WTC11 (cell line): ENCODE measurements around the gene CEP57. TPM values are rescaled to one million over a fixed set of nuclear protein-coding genes. Genes with fewer than 3 reads are reported as not detected.

Source experiments
- ATAC-seq: fragments of 200-7000 bp; cut with Tn5 transposase; 2 replicates; pipeline ENCODE4 v1.10.0; 2021; ENCODE audit warnings: mild to moderate bottlenecking, moderate library complexity
- CTCF ChIA-PET: fragments of 300-600 bp; sonication (Branson Sonifier 250); formaldehyde crosslinking; loops from one replicate; lab custom pipeline; 2021; ENCODE audit warnings: antibody characterized with exemption; lab: Charles Lee
- POLR2A ChIA-PET: fragments of 350-600 bp; sonication (Branson Sonifier 250); formaldehyde crosslinking; loops from one replicate; lab custom pipeline; 2021; ENCODE audit warnings: antibody characterized with exemption; lab: Charles Lee
- DNase-seq: peaks from one replicate; pipeline ENCODE4 v3.0.0; 2021; ENCODE audit warnings: low spot score
- H3K27ac Mint-ChIP-seq: 2 replicates; pipeline ENCODE4 v1.8.0; 2021; ENCODE audit warnings: mixed read lengths
- H3K27me3 Mint-ChIP-seq: 2 replicates; pipeline ENCODE4 v1.8.0; 2021; ENCODE audit warnings: low read depth, mild to moderate bottlenecking, moderate library complexity, mixed read lengths
- H3K36me3 Mint-ChIP-seq: 2 replicates; pipeline ENCODE4 v1.8.0; 2021; ENCODE audit warnings: mixed read lengths
- H3K4me1 Mint-ChIP-seq: 2 replicates; pipeline ENCODE4 v1.8.0; 2022; ENCODE audit warnings: mixed read lengths
- H3K4me3 Mint-ChIP-seq: 2 replicates; pipeline ENCODE4 v1.8.0; 2021; ENCODE audit warnings: mild to moderate bottlenecking, moderate library complexity, mixed read lengths
- H3K9me3 Mint-ChIP-seq: 2 replicates; pipeline ENCODE4 v1.8.0; 2021; ENCODE audit warnings: mixed read lengths
- ATF6 ChIP-seq: sonication (generic); formaldehyde crosslinking; IDR thresholded peaks from 2 replicates; pipeline ENCODE4 v1.8.1; 2023; ENCODE audit warnings: mild to moderate bottlenecking, missing genetic modification reagents
- CREM ChIP-seq: sonication (generic); formaldehyde crosslinking; IDR thresholded peaks from 2 replicates; pipeline ENCODE4 v1.8.1; 2022; ENCODE audit warnings: mild to moderate bottlenecking, missing genetic modification reagents, moderate library complexity
- CTCF ChIP-seq: fragments of 200-600 bp; IDR thresholded peaks from 2 replicates; pipeline ENCODE4 v1.8.0; 2022; ENCODE audit warnings: antibody characterized with exemption
- ELF4 ChIP-seq: sonication (generic); formaldehyde crosslinking; IDR thresholded peaks from 2 replicates; pipeline ENCODE4 v1.8.1; 2022; ENCODE audit warnings: low read depth, mild to moderate bottlenecking, moderate library complexity, missing genetic modification reagents
- EMX1 ChIP-seq: fragments of 250-450 bp; sonication (Bioruptor Pico); IDR thresholded peaks from 2 replicates; pipeline ENCODE4 v1.8.0; 2021; ENCODE audit warnings: mild to moderate bottlenecking
- GRHL2 ChIP-seq: fragments of 250-450 bp; sonication (Bioruptor Pico); IDR thresholded peaks from 2 replicates; pipeline ENCODE4 v1.8.0; 2022; ENCODE audit warnings: mild to moderate bottlenecking, moderate library complexity; ENCODE audit not compliant: insufficient replicate concordance, severe bottlenecking
- HMGA2 ChIP-seq: fragments of 250-450 bp; sonication (Bioruptor Pico); IDR thresholded peaks from 2 replicates; pipeline ENCODE4 v1.4.0; 2021; ENCODE audit warnings: mild to moderate bottlenecking, moderate library complexity
- KAT7 ChIP-seq: sonication (generic); formaldehyde crosslinking; IDR thresholded peaks from 2 replicates; pipeline ENCODE4 v1.8.1; 2023; ENCODE audit warnings: missing genetic modification reagents, mild to moderate bottlenecking, borderline replicate concordance
- MYBL2 ChIP-seq: sonication (generic); formaldehyde crosslinking; IDR thresholded peaks from 2 replicates; pipeline ENCODE4 v1.8.1; 2023; ENCODE audit warnings: mild to moderate bottlenecking, moderate library complexity, missing genetic modification reagents
- NFATC4 ChIP-seq: fragments of 250-450 bp; sonication (Bioruptor Pico); IDR thresholded peaks from 2 replicates; pipeline ENCODE4 v1.9.0; 2021; ENCODE audit warnings: mild to moderate bottlenecking
- NFE2L1 ChIP-seq: sonication (generic); formaldehyde crosslinking; IDR thresholded peaks from 2 replicates; pipeline ENCODE4 v1.8.1; 2023; ENCODE audit warnings: missing genetic modification reagents
- OVOL2 ChIP-seq: fragments of 250-450 bp; sonication (Bioruptor Pico); IDR thresholded peaks from 2 replicates; pipeline ENCODE4 v1.9.0; 2021; ENCODE audit warnings: mild to moderate bottlenecking, borderline replicate concordance
- PRDM15 ChIP-seq: sonication (generic); formaldehyde crosslinking; IDR thresholded peaks from 2 replicates; pipeline ENCODE4 v1.8.0; 2022; ENCODE audit warnings: missing genetic modification reagents
- PRRX2 ChIP-seq: fragments of 250-450 bp; sonication (Bioruptor Pico); IDR thresholded peaks from 2 replicates; pipeline ENCODE4 v1.8.0; 2021; ENCODE audit warnings: mild to moderate bottlenecking
- RORB ChIP-seq: fragments of 250-450 bp; sonication (Bioruptor Pico); IDR thresholded peaks from 2 replicates; pipeline ENCODE4 v1.9.0; 2021; ENCODE audit warnings: mild to moderate bottlenecking
- SOX15 ChIP-seq: fragments of 250-450 bp; sonication (Bioruptor Pico); IDR thresholded peaks from 2 replicates; pipeline ENCODE4 v1.9.0; 2021; ENCODE audit warnings: mild to moderate bottlenecking
- ZBTB43 ChIP-seq: sonication (generic); formaldehyde crosslinking; IDR thresholded peaks from 2 replicates; pipeline ENCODE4 v1.8.1; 2023; ENCODE audit warnings: mild to moderate bottlenecking, missing genetic modification reagents
- ZNF121 ChIP-seq: sonication (generic); formaldehyde crosslinking; IDR thresholded peaks from 2 replicates; pipeline ENCODE4 v1.8.0; 2023; ENCODE audit warnings: missing genetic modification reagents
- ZNF317 ChIP-seq: sonication (generic); formaldehyde crosslinking; IDR thresholded peaks from 2 replicates; pipeline ENCODE4 v1.8.1; 2023; ENCODE audit warnings: low read depth, mild to moderate bottlenecking, moderate library complexity, missing genetic modification reagents, borderline replicate concordance
- total RNA-seq: library from RNA; stranded (reverse); gene quantifications from 3 replicates; pipeline ENCODE4 v1.2.3, GENCODE V29; 2021

The CEP57 gene
- total RNA-seq, 1 experiment from 2014 or later: 70.7 TPM

- ChIA-PET CTCF (interaction anchor here (0.6 to 5.0 kb wide), 5 partner anchors 22 to 609 kb away, joined by 3 to 36 read pairs (median 7); no protein-coding TSS in a partner anchor), POLR2A (interaction anchor here (0.5 kb wide), 1 partner anchor 431 kb away, joined by 3 read pairs; no protein-coding TSS in a partner anchor)
- Mint-ChIP-seq H3K4me1 (no peaks in the 10 kb centered on the region), H3K36me3 (no peaks in the 10 kb centered on the region), H3K27ac (no peak overlapping the region), H3K27me3 (no peaks in the 10 kb centered on the region; the same call in 1 of the 2 replicates), H3K4me3 (no peak overlapping the region), H3K9me3 (no peaks in the 10 kb centered on the region)
- no peak for ATAC-seq
- no peak for TF ChIP-seq ELF4 (CRISPR knock-in tag)
- DNase-seq: no peak
Measured at GRCh38 chr11:95760941-95761340, 29.4 kb upstream of the CEP57 start.

GRCh38 chr11:95762534-95762933 lies 27.8 kb upstream of the CEP57 start:
- Mint-ChIP-seq H3K27me3 (no peaks in the 10 kb centered on the region; the same call in 1 of the 2 replicates), H3K9me3 (no peaks in the 10 kb centered on the region), H3K27ac (no peak overlapping the region), H3K4me3 (no peak overlapping the region), H3K36me3 (no peaks in the 10 kb centered on the region), H3K4me1 (no peaks in the 10 kb centered on the region)
- CTCF ChIA-PET: interaction anchor here (0.8 to 5.0 kb wide), 4 partner anchors 23 to 610 kb away, joined by 3 to 36 read pairs (median 14); no protein-coding TSS in a partner anchor
- TF ChIP-seq NFATC4 (CRISPR knock-in tag) (no peak), MYBL2 (CRISPR knock-in tag) (no peak)
- ATAC-seq (no peak), DNase-seq (no peak)
- POLR2A ChIA-PET: no interaction called here

- POLR2A ChIA-PET: no interaction called here
- Mint-ChIP-seq H3K4me1 (no peaks in the 10 kb centered on the region), H3K36me3 (no peaks in the 10 kb centered on the region), H3K4me3 (no peak overlapping the region), H3K27me3 (no peaks in the 10 kb centered on the region), H3K27ac (no peak overlapping the region), H3K9me3 (no peaks in the 10 kb centered on the region)
- ATAC-seq (peak; percentile 38), DNase-seq (no peak)
- TF ChIP-seq CTCF (peak; percentile 51; the same call in 1 of the 2 replicates), OVOL2 (no peak), RORB (0 out of 2 replicates have a peak, but pooled peaks have one; percentile 18)
- CTCF ChIA-PET: interaction anchor here (0.6 to 5.0 kb wide), 3 partner anchors 171 to 612 kb away, joined by 3 to 36 read pairs (median 5); no protein-coding TSS in a partner anchor
Measured at GRCh38 chr11:95764267-95764898, 25.9 kb upstream of the CEP57 start.

GRCh38 chr11:95766701-95767100 lies 23.6 kb upstream of the CEP57 start:
- H3K27ac Mint-ChIP-seq: no peak overlapping the region
- no peak for TF ChIP-seq GRHL2 (CRISPR knock-in tag)
- no peak for TF ChIP-seq NFE2L1 (CRISPR knock-in tag)
- TF ChIP-seq ATF6 (CRISPR knock-in tag): no peak
- TF ChIP-seq ZNF317 (CRISPR knock-in tag): no peak
- no peak for TF ChIP-seq EMX1 (CRISPR knock-in tag)
- TF ChIP-seq PRDM15: no peak
- no peak for TF ChIP-seq HMGA2
- no peak for TF ChIP-seq ZNF121 (CRISPR knock-in tag)
- no peak for TF ChIP-seq KAT7 (CRISPR knock-in tag)
- TF ChIP-seq NFATC4 (CRISPR knock-in tag): no peak
- no peak for TF ChIP-seq PRRX2 (CRISPR knock-in tag)
- TF ChIP-seq ZBTB43 (CRISPR knock-in tag): no peak
- no peak for TF ChIP-seq SOX15 (CRISPR knock-in tag)
- no peak for TF ChIP-seq CREM (CRISPR knock-in tag)
- POLR2A ChIA-PET: interaction anchor here (0.6 kb wide), 1 partner anchor 617 kb away, joined by 3 read pairs; no protein-coding TSS in a partner anchor
- no peaks in the 10 kb centered on the region for H3K9me3 Mint-ChIP-seq
- CTCF ChIA-PET: interaction anchor here (3.9 kb wide), 1 partner anchor 615 kb away, joined by 16 read pairs; no protein-coding TSS in a partner anchor
- no peak for DNase-seq
- peaks cover 5% of the 10 kb centered on the region for H3K36me3 Mint-ChIP-seq
- no peaks in the 10 kb centered on the region for H3K4me1 Mint-ChIP-seq
- ATAC-seq: no peak
- no peaks in the 10 kb centered on the region for H3K27me3 Mint-ChIP-seq
- no peak overlapping the region for H3K4me3 Mint-ChIP-seq
